Measurements from ENCODE around the gene BMPR2.

DNA sequence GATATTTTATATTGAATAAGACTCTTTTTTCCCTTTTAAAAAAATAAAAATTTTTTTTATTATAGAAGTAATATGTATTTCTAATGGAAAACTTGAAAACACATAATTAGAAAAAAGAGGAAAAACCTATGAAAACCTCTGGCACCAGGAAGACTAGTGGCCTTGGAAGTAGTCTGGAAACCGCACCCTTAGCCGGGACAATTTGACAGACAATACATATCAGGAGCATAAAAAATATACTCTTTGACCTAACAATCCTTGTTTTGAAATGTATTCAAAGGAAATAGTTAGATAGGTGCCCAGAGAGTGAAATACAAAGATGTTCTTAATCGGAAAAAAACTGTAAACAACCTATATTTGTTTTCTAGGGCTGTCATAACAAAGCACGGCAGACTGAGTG, 223.8 kb downstream of the BMPR2 start:
- TF ChIP-seq, protein P1, sequence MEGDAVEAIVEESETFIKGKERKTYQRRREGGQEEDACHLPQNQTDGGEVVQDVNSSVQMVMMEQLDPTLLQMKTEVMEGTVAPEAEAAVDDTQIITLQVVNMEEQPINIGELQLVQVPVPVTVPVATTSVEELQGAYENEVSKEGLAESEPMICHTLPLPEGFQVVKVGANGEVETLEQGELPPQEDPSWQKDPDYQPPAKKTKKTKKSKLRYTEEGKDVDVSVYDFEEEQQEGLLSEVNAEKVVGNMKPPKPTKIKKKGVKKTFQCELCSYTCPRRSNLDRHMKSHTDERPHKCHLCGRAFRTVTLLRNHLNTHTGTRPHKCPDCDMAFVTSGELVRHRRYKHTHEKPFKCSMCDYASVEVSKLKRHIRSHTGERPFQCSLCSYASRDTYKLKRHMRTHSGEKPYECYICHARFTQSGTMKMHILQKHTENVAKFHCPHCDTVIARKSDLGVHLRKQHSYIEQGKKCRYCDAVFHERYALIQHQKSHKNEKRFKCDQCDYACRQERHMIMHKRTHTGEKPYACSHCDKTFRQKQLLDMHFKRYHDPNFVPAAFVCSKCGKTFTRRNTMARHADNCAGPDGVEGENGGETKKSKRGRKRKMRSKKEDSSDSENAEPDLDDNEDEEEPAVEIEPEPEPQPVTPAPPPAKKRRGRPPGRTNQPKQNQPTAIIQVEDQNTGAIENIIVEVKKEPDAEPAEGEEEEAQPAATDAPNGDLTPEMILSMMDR (IDR thresholded peaks at IDR 0.05; ENCODE audit: poor library complexity): no peak
- TF ChIP-seq EZH2 (IDR thresholded peaks at IDR 0.05; ENCODE audit: borderline replicate concordance) (no peak), EZH2phosphoT487 (IDR thresholded peaks at IDR 0.05; ENCODE audit: low read depth, severe bottlenecking, unreplicated experiment) (no peak)

Measured in hepatocyte (in vitro differentiated cells).